ENCODE data around the gene KAZN.

DNA sequence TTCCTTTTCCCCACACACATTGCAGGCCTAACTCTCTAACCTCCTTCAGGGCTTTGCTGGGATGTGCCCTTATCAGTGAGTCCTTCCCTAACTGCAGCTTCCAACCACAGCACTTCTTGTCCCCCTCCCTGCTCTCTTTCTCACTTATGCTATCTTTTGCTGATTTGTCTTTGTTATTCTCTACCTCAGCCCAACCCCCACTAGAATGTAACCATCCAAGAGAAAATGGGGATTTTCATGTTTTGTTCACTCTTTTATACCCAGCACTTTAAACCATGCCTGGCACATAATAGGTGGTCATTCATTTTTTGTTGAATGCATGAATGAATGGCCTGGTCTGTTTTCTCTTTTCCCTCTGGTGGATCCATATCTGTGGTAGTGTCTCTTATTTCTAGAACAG lies 243.5 kb downstream of the KAZN start:
- no peak for TF ChIP-seq POLR2A (IDR thresholded peaks at IDR 0.05)
- TF ChIP-seq, protein P1, sequence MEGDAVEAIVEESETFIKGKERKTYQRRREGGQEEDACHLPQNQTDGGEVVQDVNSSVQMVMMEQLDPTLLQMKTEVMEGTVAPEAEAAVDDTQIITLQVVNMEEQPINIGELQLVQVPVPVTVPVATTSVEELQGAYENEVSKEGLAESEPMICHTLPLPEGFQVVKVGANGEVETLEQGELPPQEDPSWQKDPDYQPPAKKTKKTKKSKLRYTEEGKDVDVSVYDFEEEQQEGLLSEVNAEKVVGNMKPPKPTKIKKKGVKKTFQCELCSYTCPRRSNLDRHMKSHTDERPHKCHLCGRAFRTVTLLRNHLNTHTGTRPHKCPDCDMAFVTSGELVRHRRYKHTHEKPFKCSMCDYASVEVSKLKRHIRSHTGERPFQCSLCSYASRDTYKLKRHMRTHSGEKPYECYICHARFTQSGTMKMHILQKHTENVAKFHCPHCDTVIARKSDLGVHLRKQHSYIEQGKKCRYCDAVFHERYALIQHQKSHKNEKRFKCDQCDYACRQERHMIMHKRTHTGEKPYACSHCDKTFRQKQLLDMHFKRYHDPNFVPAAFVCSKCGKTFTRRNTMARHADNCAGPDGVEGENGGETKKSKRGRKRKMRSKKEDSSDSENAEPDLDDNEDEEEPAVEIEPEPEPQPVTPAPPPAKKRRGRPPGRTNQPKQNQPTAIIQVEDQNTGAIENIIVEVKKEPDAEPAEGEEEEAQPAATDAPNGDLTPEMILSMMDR (IDR thresholded peaks at IDR 0.05) = no peak
